Upper lobe of right lung (tissue), 1 donor: ENCODE results near the gene ASXL2. TPM values are rescaled to one million over a fixed set of nuclear protein-coding genes. Genes with fewer than 3 reads are reported as not detected.

Experiments
- ATAC-seq: fragments of 200-7000 bp; cut with Tn5 transposase; one replicate; pipeline ENCODE4 v1.9.1; 2020; ENCODE audit warnings: mild to moderate bottlenecking, moderate library complexity
- DNase-seq: peaks from one replicate; pipeline ENCODE4 v3.0.0-alpha.2; 2020
- H3K27ac ChIP-seq: fragments of 200-600 bp; one replicate; pipeline ENCODE4 v1.8.0; 2022
- H3K27me3 ChIP-seq: fragments of 200-600 bp; one replicate; pipeline ENCODE4 v1.8.0; 2022; ENCODE audit warnings: mild to moderate bottlenecking
- H3K36me3 ChIP-seq: fragments of 200-600 bp; one replicate; pipeline ENCODE4 v1.8.0; 2022
- H3K4me1 ChIP-seq: fragments of 200-600 bp; one replicate; pipeline ENCODE4 v1.8.0; 2022
- H3K4me3 ChIP-seq: fragments of 200-600 bp; one replicate; pipeline ENCODE4 v1.8.0; 2022; ENCODE audit warnings: mild to moderate bottlenecking
- H3K9me3 ChIP-seq: fragments of 200-600 bp; one replicate; pipeline ENCODE4 v1.8.0; 2022
- CTCF ChIP-seq: fragments of 200-600 bp; IDR thresholded peaks from one replicate; pipeline ENCODE4 v1.8.0; 2022; ENCODE audit warnings: antibody characterized with exemption
- intact Hi-C: fragments of 100-400 bp; cut with DNase I; formaldehyde crosslinking; loops from one replicate; pipeline ENCODE4 v1.11.0; 2022
- total RNA-seq: library from RNA; stranded (reverse); fragmentation: NEBNext Ultra II Directional; extraction: Animal tissue kit (Norgen Biotek cat#: 25700); gene quantifications from one replicate; pipeline ENCODE4 v1.2.1, GENCODE V29; 2021
- donor health status: DM: no; HTN: yes; CAD: no; lungs with severe emphysema.

ASXL2 gene
- total RNA-seq, 1 donor from 2014 or later, result 34.3 TPM

- no peak for TF ChIP-seq CTCF
- Histone ChIP-seq H3K9me3 (no peaks in the 10 kb centered on the region), H3K36me3 (peaks cover 35% of the 10 kb centered on the region), H3K27me3 (no peaks in the 10 kb centered on the region), H3K4me1 (no peaks in the 10 kb centered on the region), H3K4me3 (no peak overlapping the region), H3K27ac (no peak overlapping the region)
- intact Hi-C loops, result no loop called here
- no peak for ATAC-seq
- DNase-seq, result no peak
Observed at GRCh38 chr2:25740810-25741381, 137.4 kb downstream of the ASXL2 start.

GRCh38 chr2:25738383-25739343, 139.6 kb downstream of the ASXL2 start:
- H3K36me3 ChIP-seq, result peaks cover 23% of the 10 kb centered on the region
- intact Hi-C loops, result no loop called here
- H3K27ac ChIP-seq, result no peak overlapping the region
- no peaks in the 10 kb centered on the region for H3K4me1 ChIP-seq
- no peak overlapping the region for H3K4me3 ChIP-seq
- TF ChIP-seq CTCF, result no peak
- no peaks in the 10 kb centered on the region for H3K27me3 ChIP-seq
- ATAC-seq, result no peak
- no peaks in the 10 kb centered on the region for H3K9me3 ChIP-seq
- DNase-seq, result no peak

GRCh38 chr2:25736899-25737515, 141.3 kb downstream of the ASXL2 start:
- no peaks in the 10 kb centered on the region for H3K27me3 ChIP-seq
- intact Hi-C loops, result no loop called here
- H3K27ac ChIP-seq, result no peak overlapping the region
- no peak for TF ChIP-seq CTCF
- peaks cover 6% of the 10 kb centered on the region for H3K36me3 ChIP-seq
- ATAC-seq (no peak), DNase-seq (no peak)
- no peaks in the 10 kb centered on the region for H3K9me3 ChIP-seq
- no peak overlapping the region for H3K4me3 ChIP-seq
- no peaks in the 10 kb centered on the region for H3K4me1 ChIP-seq

GRCh38 chr2:25735835-25736234, 142.5 kb downstream of the ASXL2 start:
- DNase-seq, result no peak
- no peak overlapping the region for H3K27ac ChIP-seq
- H3K36me3 ChIP-seq, result no peaks in the 10 kb centered on the region
- H3K9me3 ChIP-seq, result no peaks in the 10 kb centered on the region
- ATAC-seq, result no peak
- intact Hi-C loops, result no loop called here
- H3K27me3 ChIP-seq, result no peaks in the 10 kb centered on the region
- H3K4me3 ChIP-seq, result no peak overlapping the region
- no peaks in the 10 kb centered on the region for H3K4me1 ChIP-seq
- TF ChIP-seq CTCF, result no peak

- H3K4me3 ChIP-seq, result no peak overlapping the region
- no peak overlapping the region for H3K27ac ChIP-seq
- H3K27me3 ChIP-seq, result no peaks in the 10 kb centered on the region
- ATAC-seq (no peak), DNase-seq (no peak)
- intact Hi-C loops, result no loop called here
- H3K9me3 ChIP-seq, result no peaks in the 10 kb centered on the region
- no peak for TF ChIP-seq CTCF
- no peaks in the 10 kb centered on the region for H3K4me1 ChIP-seq
- no peaks in the 10 kb centered on the region for H3K36me3 ChIP-seq
Observed at GRCh38 chr2:25728559-25728958, 149.7 kb downstream of the ASXL2 start.
